Smooth muscle cell (in vitro differentiated cells): Measurements from ENCODE around the gene ABHD17B. TPM values are rescaled to one million over a fixed set of nuclear protein-coding genes. Genes with fewer than 3 reads are reported as not detected.

Experiments used
- DNase-seq: peaks from one replicate; lab custom pipeline; 2025; ENCODE audit not compliant: unreplicated experiment; lab: John Stamatoyannopoulos, UW
- H2AFZ ChIP-seq: fragments of 200-600 bp; sonication (generic); 2 replicates; pipeline ENCODE4 v1.6.0; 2016; ENCODE audit warnings: antibody characterized with exemption, low read depth, mild to moderate bottlenecking
- H3F3A ChIP-seq: fragments of 200-600 bp; sonication (generic); 2 replicates; pipeline ENCODE4 v1.6.0; 2017; ENCODE audit warnings: antibody characterized with exemption, low read depth
- H3K27ac ChIP-seq: fragments of 200-600 bp; sonication (generic); 2 replicates; pipeline ENCODE4 v1.5.1; 2016; ENCODE audit warnings: low read depth, mild to moderate bottlenecking
- H3K27me3 ChIP-seq: fragments of 200-600 bp; sonication (generic); 2 replicates; pipeline ENCODE4 v1.6.1; 2016; ENCODE audit warnings: low read depth, mild to moderate bottlenecking
- H3K36me3 ChIP-seq: fragments of 200-600 bp; sonication (generic); 2 replicates; pipeline ENCODE4 v1.5.1; 2016; ENCODE audit warnings: low read depth
- H3K4me1 ChIP-seq: fragments of 200-600 bp; sonication (generic); 2 replicates; pipeline ENCODE4 v1.5.1; 2016; ENCODE audit warnings: low read depth
- H3K4me2 ChIP-seq: fragments of 200-600 bp; sonication (generic); 2 replicates; pipeline ENCODE4 v1.6.0; 2016; ENCODE audit warnings: mild to moderate bottlenecking
- H3K4me3 ChIP-seq: fragments of 200-600 bp; sonication (generic); 2 replicates; pipeline ENCODE4 v1.5.1; 2016; ENCODE audit warnings: mild to moderate bottlenecking
- H3K79me2 ChIP-seq: fragments of 200-600 bp; sonication (generic); 2 replicates; pipeline ENCODE4 v1.6.0; 2016; ENCODE audit warnings: low read depth, mild to moderate bottlenecking
- H3K9ac ChIP-seq: fragments of 200-600 bp; sonication (generic); 2 replicates; pipeline ENCODE4 v1.6.0; 2016; ENCODE audit warnings: low read depth
- H3K9me3 ChIP-seq: fragments of 200-600 bp; sonication (generic); replicated peaks from 2 replicates; pipeline ENCODE4 v1.5.1; 2016; ENCODE audit warnings: low read depth
- H4K20me1 ChIP-seq: fragments of 200-600 bp; sonication (generic); 2 replicates; pipeline ENCODE4 v1.6.0; 2016; ENCODE audit warnings: low read depth
- CTCF ChIP-seq: fragments of 200-600 bp; sonication (generic); IDR thresholded peaks from 2 replicates; pipeline ENCODE4 v1.5.1; 2017; ENCODE audit warnings: borderline replicate concordance, mild to moderate bottlenecking, antibody characterized with exemption; ENCODE audit not compliant: insufficient read depth, poor library complexity, severe bottlenecking
- WGBS: methylation state at CpG from one replicate; pipeline ENCODE4 v1.1.7; 2016; ENCODE audit warnings: low lambda C conversion rate; 5-methylcytosine and 5-hydroxymethylcytosine counted together
- polyA plus RNA-seq: library from polyadenylated mRNA; unstranded; fragments of >200 nt; fragmentation: Nextera tagmentation; extraction: Ambion mirVana; gene quantifications from 2 replicates; pipeline ENCODE4 v1.2.1, GENCODE V29; 2016
- total RNA-seq: library from RNA; depleted of rRNA; stranded (reverse); fragments of >200 nt; gene quantifications from 2 replicates; pipeline ENCODE4 v1.2.3, GENCODE V29; 2014

Gene ABHD17B
- total and polyA plus RNA-seq, 2 experiments from 2014 or later: 14.1 to 26.7 TPM

- H3K9me3 ChIP-seq: no peaks in the 10 kb centered on the region
- peak overlapping the region; percentile 74 for H3K9ac ChIP-seq
- H3K4me2 ChIP-seq: peak overlapping the region; percentile 96
- peaks cover 70% of the 10 kb centered on the region for H4K20me1 ChIP-seq
- no peaks in the 10 kb centered on the region for H3K36me3 ChIP-seq
- peak overlapping the region; percentile 86 for H2AFZ ChIP-seq
- H3K4me1 ChIP-seq: peaks cover 10% of the 10 kb centered on the region
- H3K79me2 ChIP-seq: peaks cover 82% of the 10 kb centered on the region
- H3K4me3 ChIP-seq: peak overlapping the region; percentile 83
- TF ChIP-seq CTCF: peak; percentile 3
- H3K27me3 ChIP-seq: no peaks in the 10 kb centered on the region
- H3K27ac ChIP-seq: peak overlapping the region; percentile 70
- WGBS: 1% methylated on average over 42 of the region's 47 CpGs
- DNase-seq: peak; percentile 41
- peaks cover 5% of the 10 kb centered on the region for H3F3A ChIP-seq
These were observed 925 bp downstream of the ABHD17B start for GRCh38 chr9:71909887-71910649.

- Histone ChIP-seq H3K79me2 (peaks cover 82% of the 10 kb centered on the region), H3K9ac (peak overlapping the region; percentile 74), H3K27ac (no peak overlapping the region), H3K4me2 (peak overlapping the region; percentile 96), H3K36me3 (no peaks in the 10 kb centered on the region), H2AFZ (no peak overlapping the region), H4K20me1 (peaks cover 74% of the 10 kb centered on the region), H3K4me1 (peaks cover 10% of the 10 kb centered on the region), H3F3A (peaks cover 5% of the 10 kb centered on the region), H3K9me3 (no peaks in the 10 kb centered on the region), H3K27me3 (no peaks in the 10 kb centered on the region), H3K4me3 (peak overlapping the region; percentile 83)
- no peak for DNase-seq
- 15% methylated on average over 1 of the region's 1 CpG for WGBS
- TF ChIP-seq CTCF: no peak
These were observed 2.2 kb downstream of the ABHD17B start for GRCh38 chr9:71908825-71909224.

DNA sequence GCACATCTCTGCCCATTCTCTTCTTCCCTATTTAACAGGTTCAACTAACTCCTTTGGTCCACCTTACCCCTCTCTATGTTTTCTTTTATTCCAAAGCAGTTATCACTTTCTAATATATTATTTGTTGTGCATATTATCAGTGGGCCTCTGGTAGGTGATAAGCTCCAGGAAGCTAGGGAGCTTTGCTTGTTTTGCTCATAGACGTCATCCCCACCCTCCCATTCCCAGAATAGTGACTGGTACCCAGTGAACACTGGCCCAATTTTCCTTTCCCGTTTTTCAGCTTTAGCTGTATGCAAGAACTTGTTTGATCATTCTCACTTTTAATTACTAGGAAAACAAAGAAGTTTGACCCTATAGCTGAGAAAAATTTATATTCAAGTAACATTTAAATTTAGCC lies 6.9 kb downstream of the ABHD17B start:
- Histone ChIP-seq H4K20me1 (peaks cover 100% of the 10 kb centered on the region), H3K4me2 (no peak overlapping the region), H3K27ac (no peak overlapping the region), H3K79me2 (peaks cover 100% of the 10 kb centered on the region), H3K36me3 (no peaks in the 10 kb centered on the region), H3K4me3 (no peak overlapping the region), H3K9ac (no peak overlapping the region), H3F3A (no peaks in the 10 kb centered on the region), H3K27me3 (no peaks in the 10 kb centered on the region), H3K4me1 (peaks cover 12% of the 10 kb centered on the region), H2AFZ (no peak overlapping the region), H3K9me3 (no peaks in the 10 kb centered on the region)
- whole genome bisulfite sequencing: 30% methylated on average over 2 of the region's 2 CpGs
- no peak for DNase-seq
- TF ChIP-seq CTCF: no peak
